Astrocyte (in vitro differentiated cells and primary cell): ENCODE measurements around the gene RFC2.

ENCODE experiments used
- CTCF ChIP-seq: IDR thresholded peaks from 2 replicates; pipeline ENCODE4 v1.5.1; 2011; ENCODE audit warnings: low read depth, mild to moderate bottlenecking, inconsistent platforms, low read length, moderate library complexity; ENCODE audit not compliant: insufficient read depth
- EZH2 ChIP-seq: IDR thresholded peaks from 2 replicates; pipeline ENCODE4 v1.6.1; 2012; ENCODE audit warnings: mild to moderate bottlenecking, low read length, inconsistent platforms; ENCODE audit not compliant: insufficient read depth

- TF ChIP-seq CTCF (peak; percentile 73), EZH2 (no peak)
These were observed 47.5 kb downstream of the RFC2 start for GRCh38 chr7:74206589-74207120.
